ENCODE data around the gene KIRREL3. TPM values are rescaled to one million over a fixed set of nuclear protein-coding genes. Genes with fewer than 3 reads are reported as not detected.

The KIRREL3 gene
- total and polyA plus RNA-seq, 2 of the 4 experiments (the other 2 are of a cell fraction): 10.9 to 15.9 TPM

- ATAC-seq (ENCODE audit: low read depth) (no peak), DNase-seq (no peak)
- no peaks in the 10 kb centered on the region for H3K9me3 ChIP-seq (ENCODE audit: control insufficient read depth, insufficient read depth, low read length)
- no peaks in the 10 kb centered on the region for H3K36me3 ChIP-seq (ENCODE audit: control insufficient read depth, insufficient read depth, low read length)
- no peak overlapping the region for H3K4me2 ChIP-seq (ENCODE audit: low read depth, low read length)
- no peak overlapping the region for H4K8ac ChIP-seq (ENCODE audit: low read depth in 2 of 2, low read length in 2 of 2)
- H3K14ac ChIP-seq (replicated peaks; ENCODE audit: low read depth, low read length): no peak overlapping the region
- WGBS, 2 experiments (ENCODE audit: extremely low coverage in 2 of 2, insufficient read length in 1 of 2): 80% methylated on average over 1 of the region's 5 CpGs; no CpG with 5 or more reads in 1 of the 2 experiments
- no peak overlapping the region for H3K18ac ChIP-seq (ENCODE audit: low read depth, low read length)
- CTCF ChIA-PET: no interaction called here
- no peak overlapping the region for H2BK15ac ChIP-seq (ENCODE audit: low read depth, low read length)
- no peak overlapping the region for H3K9ac ChIP-seq (ENCODE audit: low read depth, low read length)
- H2BK5ac ChIP-seq (ENCODE audit: low read depth, low read length, poor library complexity, severe bottlenecking): no peak overlapping the region
- H3K4me3 ChIP-seq (ENCODE audit: insufficient read depth, low read depth, low read length): no peak overlapping the region
- H2AFZ ChIP-seq (replicated peaks; ENCODE audit: low read length, poor library complexity): no peak overlapping the region
- no peak overlapping the region for H3K4ac ChIP-seq (ENCODE audit: low read depth, low read length)
- no peaks in the 10 kb centered on the region for H3K4me1 ChIP-seq (ENCODE audit: control insufficient read depth, insufficient read depth, low read length)
- H4K91ac ChIP-seq (ENCODE audit: insufficient read depth, low read depth, low read length): no peak overlapping the region
- no peaks in the 10 kb centered on the region for H3K79me1 ChIP-seq (ENCODE audit: low read depth in 1 of 2, low read length in 2 of 2)
- in situ Hi-C loops (cut with MboI; ENCODE audit: low sequenced_read_pairs) (no loop called here), intact Hi-C loops (cut with micrococcal nuclease) (no loop called here), dilution Hi-C loops (cut with HindIII; ENCODE audit: low sequenced_read_pairs, unreplicated experiment) (no loop called here)
- BruUV-seq (replicated peaks): no TSS peak
- H2BK20ac ChIP-seq (ENCODE audit: low read depth, low read length): no peak overlapping the region
- TF ChIP-seq FOS (IDR thresholded peaks at IDR 0.05; ENCODE audit: low read depth, low read length) (no peak), BHLHE40 (IDR thresholded peaks at IDR 0.05; ENCODE audit: low read depth, low read length) (no peak), RCOR1 (IDR thresholded peaks at IDR 0.05; ENCODE audit: insufficient replicate concordance, low read length) (no peak), MAZ (IDR thresholded peaks at IDR 0.05; ENCODE audit: borderline replicate concordance, low read depth, low read length) (no peak), RAD21 (IDR thresholded peaks at IDR 0.05; ENCODE audit: low read length) (no peak), SMC3 (IDR thresholded peaks at IDR 0.05; ENCODE audit: low read depth, low read length) (no peak), CHD1 (IDR thresholded peaks at IDR 0.05; ENCODE audit: low read depth, low read length) (no peak), MXI1 (IDR thresholded peaks at IDR 0.05; ENCODE audit: borderline replicate concordance, low read depth, low read length) (no peak), CTCF (conservative IDR thresholded peaks at IDR 0.05; ENCODE audit: low read depth, low read length) (no peak), MAFK (IDR thresholded peaks at IDR 0.05; ENCODE audit: low read depth, low read length) (no peak), CEBPB (IDR thresholded peaks at IDR 0.05; ENCODE audit: low read depth, low read length) (no peak), NFE2L2 (IDR thresholded peaks at IDR 0.05; ENCODE audit: low read depth, low read length) (no peak), RFX5 (IDR thresholded peaks at IDR 0.05; ENCODE audit: low read depth, low read length) (no peak), POLR2A (IDR thresholded peaks at IDR 0.05; ENCODE audit: low read depth, low read length) (no peak), ELK1 (IDR thresholded peaks at IDR 0.05; ENCODE audit: borderline replicate concordance, low read depth, low read length) (no peak), USF2 (IDR thresholded peaks at IDR 0.05; ENCODE audit: low read depth, low read length) (no peak)
- H3K9me1 ChIP-seq (ENCODE audit: insufficient read depth, low read length): no peaks in the 10 kb centered on the region; the same call in 1 of the 2 replicates
- no peak overlapping the region for H3K27ac ChIP-seq (ENCODE audit: insufficient read depth, low read length)
- no peak overlapping the region for H2AK5ac ChIP-seq (ENCODE audit: low read depth, low read length)
- H3K27me3 ChIP-seq (ENCODE audit: control insufficient read depth, insufficient read depth, low read length): no peaks in the 10 kb centered on the region; the same call in 1 of the 2 replicates
- no peak overlapping the region for H2AK9ac ChIP-seq (replicated peaks; ENCODE audit: low read depth, low read length, poor library complexity)
- H4K20me1 ChIP-seq (ENCODE audit: insufficient read depth, low read length): no peaks in the 10 kb centered on the region
- H4K5ac ChIP-seq (ENCODE audit: low read depth, low read length): no peak overlapping the region
- H3K56ac ChIP-seq (ENCODE audit: extremely low read depth, insufficient read depth, low read length): no peak overlapping the region
- H3K23ac ChIP-seq (ENCODE audit: low read depth, low read length): no peak overlapping the region
- POLR2A ChIA-PET (ENCODE audit: unreplicated experiment): no interaction called here
- H2BK120ac ChIP-seq (ENCODE audit: low read depth, low read length): no peak overlapping the region
Observed at GRCh38 chr11:126527651-126528050, 472.9 kb downstream of the KIRREL3 start.

Data from IMR-90 (cell line).